Cerebellar nuclear complex (tissue), 1 donor: ENCODE data around the gene HOXC6.

Experiments
- DNase-seq, 2 experiments: peaks; one replicate each; lab custom pipeline; 2025; lab: John Stamatoyannopoulos, UW

Gene HOXC6

DNA sequence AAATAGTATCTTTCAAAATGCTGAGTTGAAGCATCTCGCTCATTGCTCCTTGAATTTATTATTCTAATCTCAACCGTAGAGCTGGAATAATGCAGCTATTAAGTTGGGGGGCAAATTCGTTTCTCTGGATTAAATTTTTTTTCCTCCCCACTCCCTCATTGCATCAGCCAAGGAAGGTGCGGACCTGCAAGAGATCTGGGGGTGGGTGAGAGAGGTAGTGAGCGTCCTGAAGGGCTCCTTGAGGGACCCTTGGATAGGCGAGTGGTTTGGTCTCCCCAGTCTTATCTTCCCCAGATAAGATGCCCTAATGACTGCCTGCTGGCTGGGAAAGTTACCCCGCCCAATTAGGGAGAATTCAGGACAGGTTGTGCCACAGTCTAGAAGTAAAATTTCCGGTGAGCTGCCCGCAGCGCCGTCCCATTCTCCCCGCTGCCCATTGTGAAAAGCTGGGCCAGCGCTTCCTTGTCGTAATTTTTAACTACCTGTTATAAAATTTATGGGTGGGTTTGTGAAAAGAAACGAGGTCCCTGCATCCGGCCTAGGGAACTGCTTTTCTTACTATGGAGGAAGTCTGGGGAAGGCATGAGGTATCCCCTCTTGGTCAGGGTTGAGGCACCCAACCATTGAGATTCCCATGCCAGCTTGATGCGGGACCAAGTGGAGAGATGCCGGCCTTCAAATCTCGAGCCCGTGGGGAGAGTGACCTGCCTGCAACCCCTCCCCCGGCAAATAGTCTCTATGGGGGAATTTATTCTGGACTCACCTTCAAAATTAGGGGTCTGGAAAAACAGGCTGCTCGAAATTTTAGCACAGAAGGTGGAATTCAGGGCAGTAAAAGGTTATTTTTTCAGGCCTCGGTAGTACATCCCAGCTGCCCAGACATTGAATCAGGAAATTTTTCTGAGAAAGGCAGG lies 13.0 kb upstream of the HOXC6 start:
- no peak for DNase-seq

DNA sequence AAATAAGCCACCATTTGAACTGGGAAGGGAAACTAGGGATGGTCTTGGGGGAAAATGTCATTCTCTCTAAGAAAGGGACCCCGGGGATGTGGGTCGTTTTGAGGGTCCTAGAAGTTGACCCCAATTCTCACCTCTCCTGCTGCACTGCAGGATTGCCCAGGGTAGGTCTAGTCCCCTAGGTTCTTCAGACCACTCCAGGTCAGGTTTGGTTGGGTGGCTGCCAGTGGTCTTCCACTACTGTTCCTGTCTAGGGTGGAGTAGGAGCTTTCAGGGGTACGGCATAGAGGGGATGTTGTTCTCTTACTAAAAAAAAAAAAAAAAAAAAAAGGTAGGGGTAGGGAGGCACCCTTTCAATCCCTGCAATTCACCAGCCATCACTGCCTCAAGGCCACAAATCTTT lies 12.2 kb upstream of the HOXC6 start:
- DNase-seq = no peak

DNA sequence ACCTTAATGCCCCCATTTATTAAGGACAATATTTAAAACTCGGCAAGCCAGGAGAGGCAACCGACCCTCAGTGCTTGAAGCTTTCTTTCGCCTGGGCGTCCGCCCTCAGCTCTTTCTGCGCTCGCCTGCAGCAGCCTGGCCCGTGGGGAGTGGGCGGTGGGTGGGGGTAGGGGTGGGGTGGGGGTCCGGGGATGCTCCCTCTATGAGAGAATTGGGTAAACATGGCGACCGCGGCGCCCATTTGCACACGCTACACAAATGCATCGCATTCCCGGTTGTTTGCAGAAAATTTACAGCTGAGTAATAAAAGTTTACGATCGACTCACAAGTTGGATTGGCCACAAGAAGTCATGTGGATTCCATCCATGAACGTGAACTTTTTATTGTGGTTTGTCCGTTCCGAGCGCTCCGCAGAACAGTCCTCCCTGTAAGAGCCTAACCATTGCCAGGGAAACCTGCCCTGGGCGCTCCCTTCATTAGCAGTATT lies 11.7 kb upstream of the HOXC6 start:
- no peak for DNase-seq

DNA sequence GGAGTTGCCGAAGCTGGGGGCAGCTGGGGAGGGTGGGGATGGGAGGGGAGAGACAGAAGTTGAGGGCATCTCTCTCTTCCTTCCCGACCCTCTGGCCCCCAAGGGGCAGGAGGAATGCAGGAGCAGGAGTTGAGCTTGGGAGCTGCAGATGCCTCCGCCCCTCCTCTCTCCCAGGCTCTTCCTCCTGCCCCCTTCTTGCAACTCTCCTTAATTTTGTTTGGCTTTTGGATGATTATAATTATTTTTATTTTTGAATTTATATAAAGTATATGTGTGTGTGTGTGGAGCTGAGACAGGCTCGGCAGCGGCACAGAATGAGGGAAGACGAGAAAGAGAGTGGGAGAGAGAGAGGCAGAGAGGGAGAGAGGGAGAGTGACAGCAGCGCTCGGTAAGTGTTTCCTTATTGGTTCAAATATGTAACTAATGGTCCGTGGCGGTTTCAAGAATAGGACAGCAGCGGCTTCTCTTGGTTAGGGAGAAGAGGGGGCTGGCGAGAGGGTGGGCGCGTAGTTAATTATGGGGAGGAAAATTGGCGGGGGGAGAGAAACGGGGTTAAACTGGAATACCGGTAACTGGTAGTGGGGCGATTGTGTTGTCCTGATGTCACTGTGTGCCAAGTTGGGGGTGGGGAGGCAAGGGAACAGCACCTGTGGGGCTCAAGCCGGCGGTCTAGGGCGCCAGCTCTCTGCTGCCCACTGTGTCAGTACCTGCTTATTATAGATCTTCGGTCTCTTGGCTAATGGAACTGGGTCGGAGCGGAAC lies 11.0 kb upstream of the HOXC6 start:
- no peak for DNase-seq

DNA sequence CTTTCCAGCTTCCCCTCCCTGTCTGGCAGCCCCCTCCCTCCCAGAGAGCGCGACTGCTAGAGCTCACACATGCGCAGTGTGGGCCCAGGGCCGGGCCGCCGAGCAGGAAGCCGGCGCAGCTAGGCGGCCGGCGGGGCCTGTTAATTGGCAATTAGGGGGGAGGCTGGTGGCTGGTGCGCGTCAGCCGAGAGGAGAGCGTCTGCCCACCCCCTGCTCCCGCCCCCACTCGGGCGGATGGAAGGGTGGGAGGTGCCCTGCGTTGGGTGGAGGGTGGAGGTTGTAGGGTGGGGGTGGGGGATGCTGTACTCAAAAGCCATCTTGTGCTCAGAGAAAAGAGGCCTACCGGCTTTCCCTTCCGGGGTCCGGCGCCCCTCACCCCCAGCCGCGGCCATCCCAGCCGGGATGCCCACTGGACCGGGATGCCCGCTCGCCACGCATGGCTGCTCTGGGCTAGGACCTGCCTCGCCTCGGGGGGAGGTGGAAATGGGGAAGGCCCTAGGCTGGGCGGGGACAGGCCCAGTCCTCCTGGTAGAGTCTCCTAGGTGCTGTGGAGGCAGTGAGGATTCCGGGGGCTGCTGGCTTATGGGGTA lies 10.3 kb upstream of the HOXC6 start:
- DNase-seq = no peak

DNA sequence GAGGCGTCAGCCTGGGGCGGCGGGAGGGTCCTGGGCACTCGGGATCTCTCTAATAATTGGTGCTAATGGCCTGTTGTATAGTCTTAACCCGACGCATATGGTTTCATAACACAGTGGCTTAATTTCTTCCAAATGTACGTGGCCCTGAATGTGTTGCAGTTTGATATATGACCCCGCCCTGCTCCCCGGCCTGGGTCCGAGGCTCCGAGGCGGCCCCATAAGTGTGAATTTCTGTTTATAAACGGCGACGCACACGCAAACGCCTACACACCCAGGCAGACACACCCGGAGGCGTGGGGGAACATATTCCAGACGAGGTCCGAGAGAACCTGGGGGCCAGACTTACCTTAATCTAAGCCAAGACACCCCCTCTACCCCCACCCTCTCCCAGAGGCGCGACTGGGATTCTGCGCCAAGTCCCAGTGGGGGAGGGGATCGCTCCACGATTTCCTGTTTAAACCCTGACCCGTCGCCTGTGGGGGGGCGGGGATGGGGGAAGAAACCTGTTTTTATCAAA lies 9.7 kb upstream of the HOXC6 start:
- DNase-seq = no peak

DNA sequence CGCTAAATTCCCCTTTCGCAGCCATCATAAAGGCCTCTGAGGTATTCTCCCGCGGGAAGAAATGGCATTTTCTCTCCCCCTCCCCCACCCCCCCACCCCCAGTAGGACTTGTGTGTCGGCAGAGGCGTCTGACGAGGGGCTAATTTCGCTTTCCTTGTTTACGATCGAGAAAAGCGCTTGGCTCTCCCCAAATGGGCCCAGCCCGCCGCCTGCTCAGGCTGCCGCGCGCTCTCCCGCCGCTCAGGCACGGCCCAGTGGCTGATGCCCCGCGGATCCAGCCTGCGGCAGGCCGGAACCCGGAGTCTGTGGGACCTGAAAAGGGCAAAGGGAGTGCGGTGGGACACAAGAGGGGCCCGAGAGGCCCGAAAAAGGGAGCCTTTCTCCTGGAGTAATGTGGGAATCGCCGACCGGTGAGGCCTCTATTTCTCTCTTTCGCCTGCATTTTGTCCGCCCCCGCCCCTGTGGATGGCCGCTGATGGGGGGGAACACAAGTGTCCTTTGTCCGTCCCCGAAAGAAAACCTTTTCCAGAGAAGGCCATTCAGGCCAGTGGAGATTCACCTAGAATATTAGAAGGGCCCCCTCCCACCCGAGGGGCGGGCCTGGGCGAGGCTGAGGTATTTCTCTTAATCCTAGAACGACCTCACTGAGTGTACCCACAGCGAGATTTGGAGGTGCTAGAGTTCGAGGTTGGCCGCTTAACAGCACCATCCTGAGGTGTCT lies 9.0 kb upstream of the HOXC6 start:
- no peak for DNase-seq

DNA sequence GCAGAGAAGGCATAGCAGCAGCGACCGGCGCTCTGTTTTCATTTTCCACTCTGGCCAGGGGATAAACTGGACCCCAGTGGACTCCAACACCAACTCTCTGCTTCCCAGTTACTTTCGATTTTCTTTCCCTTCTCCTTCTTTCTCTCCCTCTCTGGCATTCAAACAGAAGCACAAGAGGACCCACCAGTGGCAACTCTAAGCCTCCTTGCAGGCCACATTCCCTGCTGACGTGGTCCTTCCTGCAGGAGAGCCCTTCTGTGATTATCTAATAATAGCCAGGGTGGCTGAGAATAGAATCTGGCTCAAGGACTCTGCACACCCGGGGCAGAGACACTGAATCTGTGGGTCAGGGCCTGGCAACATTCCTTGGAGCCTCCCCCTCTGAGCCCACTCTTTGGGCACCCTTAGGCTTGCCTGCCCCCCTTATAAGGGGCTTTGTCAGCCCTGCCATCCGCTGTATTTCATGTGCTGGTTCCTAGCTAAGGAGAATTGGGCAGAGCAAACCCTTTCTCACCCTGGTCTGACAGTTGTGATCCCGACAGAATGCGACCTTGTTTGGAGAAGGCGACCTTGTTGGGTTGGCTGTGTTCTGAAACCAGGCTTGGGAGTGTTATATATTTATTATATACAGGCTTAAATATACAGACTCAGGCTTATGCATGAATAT lies 8.2 kb upstream of the HOXC6 start:
- no peak for DNase-seq

DNA sequence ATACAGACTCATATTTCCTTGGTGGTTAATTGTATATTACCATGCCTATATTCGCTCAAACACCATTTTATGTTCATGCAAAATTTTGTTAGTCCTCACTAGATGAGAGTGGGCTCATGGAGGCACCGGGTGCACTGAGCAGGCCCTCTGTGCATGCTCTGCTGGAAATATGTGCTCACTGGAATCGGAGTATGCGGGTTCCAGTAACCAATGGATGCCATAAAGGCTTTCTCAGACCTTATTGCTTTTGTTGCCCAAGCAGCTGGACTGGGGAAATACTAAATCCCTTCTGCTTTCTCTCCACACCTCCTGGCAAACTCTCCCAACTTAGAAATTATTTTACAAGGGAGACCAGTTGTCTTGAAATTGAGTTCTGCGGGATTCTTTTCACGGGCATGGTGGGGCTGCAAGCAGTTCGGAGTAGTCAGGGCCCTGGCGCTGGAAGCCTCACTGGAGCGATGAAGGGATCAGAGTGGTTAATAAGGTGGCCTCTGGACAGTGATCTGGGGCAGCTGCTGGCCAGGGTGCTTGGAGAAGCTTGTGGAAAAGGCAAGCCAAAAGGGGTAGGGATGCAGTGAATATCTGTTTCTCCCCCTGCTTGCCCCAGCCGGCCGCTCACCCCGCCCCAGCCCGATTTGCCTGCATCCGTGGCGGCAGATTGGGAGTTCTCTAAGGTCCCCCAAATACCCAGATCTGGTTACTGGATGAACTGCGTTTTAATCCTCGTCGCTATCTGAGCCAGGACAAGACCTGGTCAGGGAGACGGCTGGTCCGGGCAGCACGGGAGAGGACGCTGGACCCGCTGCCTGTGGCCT lies 7.4 kb upstream of the HOXC6 start:
- no peak for DNase-seq

DNA sequence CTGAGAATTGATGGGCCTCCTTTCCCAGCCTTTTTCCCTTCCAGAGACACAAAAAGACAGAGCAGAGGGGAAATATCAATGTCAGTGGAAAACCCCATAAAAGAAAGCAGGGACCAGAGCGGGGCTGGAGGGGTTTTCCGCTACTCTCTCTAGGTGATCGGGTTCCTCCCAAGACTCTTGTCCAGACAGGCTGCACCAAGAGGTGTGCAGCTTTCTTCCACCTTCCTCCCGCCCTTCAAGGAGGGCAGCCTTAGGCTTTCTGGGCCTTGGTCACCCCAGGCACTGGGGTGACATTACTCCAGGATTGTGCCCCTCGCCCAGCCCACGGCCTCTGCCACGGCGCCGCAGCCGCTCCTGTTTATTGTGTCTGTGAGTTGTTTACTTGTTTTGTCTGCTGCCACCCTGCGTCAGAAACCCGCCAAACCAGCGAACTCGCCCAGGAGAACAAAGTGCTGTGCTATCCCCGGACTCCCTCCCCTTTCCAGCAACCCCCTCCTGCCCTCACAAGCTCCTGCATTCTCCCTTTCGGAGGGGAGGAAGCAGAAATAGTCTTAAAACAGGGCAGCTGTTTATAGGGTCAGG lies 6.7 kb upstream of the HOXC6 start:
- no peak for DNase-seq

DNA sequence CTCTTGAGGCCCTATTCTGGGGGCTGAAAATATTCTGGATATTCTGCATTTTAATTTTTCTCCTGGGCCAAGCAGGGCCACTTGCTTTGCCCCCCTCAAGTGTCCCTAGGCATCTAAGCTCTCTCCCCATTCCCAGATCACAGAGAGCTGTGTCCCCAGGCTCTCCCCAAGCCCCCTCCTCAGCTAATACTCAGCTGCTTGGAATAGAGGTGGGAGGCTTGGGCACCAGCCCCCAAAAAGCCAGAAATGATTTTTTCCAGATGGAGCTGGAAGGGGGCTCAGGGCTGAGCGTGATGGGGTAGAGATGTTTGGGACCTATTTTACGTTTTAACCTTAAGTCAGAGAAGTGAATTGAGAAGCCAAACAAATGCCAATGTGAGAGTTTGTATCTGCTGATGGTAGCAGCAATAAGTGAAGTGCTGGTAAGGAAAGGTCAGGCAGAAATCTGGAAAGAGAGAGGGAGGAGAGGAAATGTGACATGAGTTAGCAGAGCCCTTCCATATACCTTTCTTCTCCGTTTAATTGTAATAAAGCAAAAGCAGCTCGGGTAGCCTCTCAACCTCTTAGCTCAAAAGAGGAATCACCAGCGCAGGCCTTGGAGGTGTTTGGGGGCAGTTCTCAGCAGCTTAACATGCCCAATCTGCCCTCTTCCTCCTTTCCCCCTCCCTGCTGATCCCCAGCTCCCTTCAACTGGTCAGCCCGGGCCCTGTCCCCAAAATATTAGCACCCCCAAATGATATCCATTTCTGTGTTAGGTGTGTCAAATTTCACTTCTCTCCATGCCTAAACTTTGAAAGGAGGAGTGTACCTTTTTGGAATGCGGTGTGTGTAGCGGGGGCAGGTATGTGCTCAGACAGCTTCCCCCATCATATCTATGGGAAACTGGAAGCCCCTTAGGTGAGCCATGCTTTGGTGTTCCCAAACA lies 5.0 kb upstream of the HOXC6 start:
- DNase-seq = no peak

DNA sequence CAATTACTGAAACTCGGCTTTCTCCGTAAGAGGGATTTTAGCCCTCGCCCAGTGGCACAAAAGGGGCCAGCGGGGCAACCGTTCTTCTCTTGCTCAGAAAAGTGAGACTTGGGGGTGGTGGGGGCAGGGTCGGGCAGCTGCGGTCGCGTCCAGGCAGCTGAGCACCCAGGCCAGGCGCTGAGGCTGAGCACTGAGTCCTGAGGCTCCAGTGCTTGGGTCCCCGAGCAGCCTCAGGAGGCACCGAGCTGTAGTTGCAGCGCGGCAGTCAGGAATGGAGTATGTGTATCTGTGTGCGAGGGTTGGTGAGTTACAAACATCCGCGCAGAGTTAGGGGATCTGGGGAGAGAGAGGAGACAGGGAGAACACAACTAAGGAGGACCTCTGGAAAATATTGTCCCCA lies 4.1 kb upstream of the HOXC6 start:
- DNase-seq = no peak

DNA sequence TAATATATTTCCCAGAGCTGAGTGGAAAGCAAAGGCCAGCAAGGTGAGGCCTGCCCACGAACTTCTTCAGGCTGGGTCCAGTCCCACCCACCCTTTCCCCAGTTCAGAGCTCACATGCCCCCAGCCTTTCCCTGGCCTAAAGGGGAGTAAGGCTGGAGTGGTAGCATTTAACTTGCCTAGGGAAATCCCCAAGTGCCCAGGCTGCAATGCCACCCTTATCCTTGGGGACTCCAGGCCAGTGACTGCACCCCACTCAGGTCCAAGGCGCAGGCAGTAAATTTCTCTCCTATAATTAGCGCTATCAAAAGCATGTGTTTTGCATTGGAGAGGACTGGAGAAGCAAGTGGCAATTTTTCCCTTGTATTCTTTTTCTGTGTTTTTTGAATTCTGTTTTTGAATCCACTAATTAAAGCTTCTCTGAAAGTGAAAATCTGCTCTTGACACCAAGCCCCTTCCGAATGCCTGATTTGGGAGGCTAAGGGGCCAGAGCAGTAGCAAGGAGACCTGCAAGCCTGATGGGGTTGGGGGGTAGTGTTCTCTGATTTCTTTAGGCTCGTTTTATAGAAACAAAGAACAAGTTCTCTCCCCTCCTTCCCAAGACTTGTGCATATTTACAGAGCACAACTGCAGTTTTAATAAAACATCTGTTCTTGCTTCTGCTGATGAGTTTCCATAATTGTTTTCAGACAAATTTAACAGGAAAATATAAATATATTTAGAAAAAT lies 3.5 kb upstream of the HOXC6 start:
- DNase-seq = no peak

DNA sequence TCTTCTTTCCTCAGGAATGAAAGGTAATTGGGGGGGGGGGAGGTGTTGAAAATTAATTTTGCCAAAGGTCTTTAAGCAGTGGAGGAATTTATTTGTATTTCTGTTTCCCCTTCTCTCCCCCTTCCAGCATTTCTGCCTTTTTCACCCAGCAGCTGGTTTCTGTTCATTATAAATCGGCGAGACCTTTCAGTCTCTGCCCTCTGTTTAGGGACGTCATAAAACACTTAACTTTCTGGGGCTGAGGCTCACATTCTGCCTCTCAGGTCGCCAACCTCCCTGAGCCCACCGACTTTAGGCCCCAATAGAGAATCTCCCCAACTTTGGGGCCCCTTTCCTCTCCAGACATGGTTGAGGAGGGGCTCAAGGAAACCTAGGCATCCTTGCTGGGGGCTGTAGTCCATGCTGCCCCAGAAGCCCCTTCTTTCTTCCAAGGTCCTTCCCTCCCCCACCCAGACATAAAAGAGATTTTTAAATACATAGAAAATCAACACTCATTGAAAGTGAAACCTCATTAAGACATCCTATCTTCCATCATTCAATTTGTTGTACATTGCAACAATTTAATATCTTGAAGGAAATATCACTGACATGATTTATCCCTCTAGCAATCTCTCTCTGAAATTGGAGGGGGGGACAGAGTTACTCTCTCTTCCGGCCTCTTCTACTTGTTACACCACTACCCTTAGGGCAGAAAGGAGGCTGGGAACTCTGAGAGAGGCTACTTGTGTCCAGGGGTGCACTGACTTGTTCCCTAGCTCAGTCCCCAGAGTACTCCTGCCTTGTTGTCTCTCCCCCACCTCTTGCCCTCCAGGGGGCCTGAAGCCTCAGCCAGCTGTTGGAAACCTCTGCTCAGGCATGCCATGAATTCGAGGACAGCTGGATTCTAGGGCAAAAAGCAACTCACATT lies 2.5 kb upstream of the HOXC6 start:
- DNase-seq = no peak

DNA sequence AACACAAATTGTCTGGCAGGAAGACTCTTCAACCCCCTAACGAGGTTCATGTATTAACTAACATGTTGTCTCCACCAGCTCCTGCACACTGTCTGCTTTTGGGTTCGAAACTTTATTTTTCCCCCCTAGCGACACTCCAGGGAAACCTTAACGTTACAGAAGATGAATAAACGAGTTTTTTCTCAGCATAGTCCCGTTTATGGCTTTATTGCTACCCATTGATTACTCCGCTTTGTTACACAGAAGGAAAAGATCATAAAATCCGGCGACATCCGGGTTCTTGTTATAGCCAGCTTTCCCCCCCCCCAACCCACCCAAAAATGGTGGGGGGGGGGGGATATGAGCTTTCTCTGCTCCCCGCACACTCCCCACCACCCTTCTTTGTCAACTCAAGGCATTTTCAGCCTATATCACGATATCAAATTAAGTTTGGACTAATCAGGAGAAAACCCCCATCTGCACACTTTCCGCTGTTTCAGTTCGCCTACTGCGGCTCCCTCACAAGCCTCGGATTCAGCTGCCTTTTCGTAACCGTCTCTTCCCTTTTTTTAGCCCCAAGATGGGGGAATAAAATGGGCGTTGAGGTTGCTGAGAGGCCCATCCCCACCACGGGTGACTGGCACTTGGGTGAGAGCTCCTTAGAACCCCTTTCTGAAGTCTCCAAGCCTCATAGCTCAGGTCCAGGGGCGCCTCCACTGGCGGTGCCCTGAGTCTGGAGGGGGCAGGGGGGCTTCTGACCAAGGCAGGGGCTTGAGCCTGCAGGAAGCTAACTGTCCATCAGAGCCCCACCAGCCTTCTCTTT lies 1.4 kb upstream of the HOXC6 start:
- no peak for DNase-seq

DNA sequence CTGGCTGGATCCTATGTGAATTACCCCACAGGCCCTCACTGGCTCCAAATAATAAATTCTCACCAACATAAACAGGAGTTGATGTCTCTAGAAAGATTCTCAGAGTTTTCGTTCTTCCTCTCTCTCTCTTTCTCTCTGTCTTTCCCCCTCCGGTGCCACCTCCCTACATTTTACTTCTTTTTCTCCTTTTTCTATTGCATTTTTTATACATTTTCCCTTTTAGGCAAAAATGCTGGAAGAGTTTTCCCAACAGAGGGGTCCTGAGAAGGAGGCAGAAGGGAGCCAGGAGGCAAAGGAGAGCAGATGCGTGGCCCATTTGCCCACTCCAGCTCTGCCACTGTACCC lies 826 bp upstream of the HOXC6 start:
- no peak for DNase-seq
